GM12878 (cell line): ENCODE measurements around the gene TNFRSF1B. TPM values are rescaled to one million over a fixed set of nuclear protein-coding genes. Genes with fewer than 3 reads are reported as not detected.

Experiments used
- ATAC-seq: fragments of 200-7000 bp; cut with Tn5 transposase; 3 replicates; pipeline ENCODE4 v1.9.1; 2020; ENCODE audit warnings: mild to moderate bottlenecking, moderate library complexity
- BruUV-seq: library from RNA; stranded (reverse); fragments of 400-500 nt; replicated peaks from 2 replicates; lab custom pipeline; 2021; lab: Mats Ljungman, UMichigan
- CTCF ChIA-PET: fragments of 300-600 bp; sonication (Branson Sonifier 250); formaldehyde crosslinking; extraction: SDS; loops from one replicate; lab custom pipeline; 2021; ENCODE audit warnings: inconsistent platforms; lab: Yijun Ruan, JAX
- POLR2A ChIA-PET: fragments of 350-600 bp; formaldehyde crosslinking; extraction: SDS; loops from one replicate; lab custom pipeline; 2021; ENCODE audit warnings: inconsistent platforms; lab: Charles Lee
- RAD21 ChIA-PET: fragments of 300-600 bp; sonication (Branson Sonifier 250); formaldehyde crosslinking; loops from one replicate; lab custom pipeline; 2023; ENCODE audit warnings: antibody characterized with exemption; ENCODE audit not compliant: unreplicated experiment; lab: Charles Lee
- SMC1A ChIA-PET: fragments of 300-600 bp; sonication (Branson Sonifier 250); formaldehyde crosslinking; loops from one replicate; lab custom pipeline; 2023; ENCODE audit not compliant: unreplicated experiment, uncharacterized antibody; lab: Charles Lee
- DNase-seq: peaks from one replicate; pipeline ENCODE4 v3.0.0-alpha.2; 2011; ENCODE audit warnings: low read depth, low spot score
- FAIRE-seq: peaks from 3 replicates; lab custom pipeline; 2011; peaks lifted over from hg19 to GRCh38; lab: Jason Lieb, UNC
- H2AFZ ChIP-seq: 2 replicates; pipeline ENCODE4 v1.6.0; 2011; ENCODE audit warnings: low read depth, low read length, control low read depth; ENCODE audit not compliant: control insufficient read depth
- H3K27ac ChIP-seq: 2 replicates; pipeline ENCODE4 v1.5.1; 2011; ENCODE audit warnings: control low read depth; ENCODE audit not compliant: control insufficient read depth, insufficient read depth
- H3K27me3 ChIP-seq, 2 experiments: replicated peaks in 1 of 2; 2 replicates each; pipeline versions ENCODE4 v1.6.0 to v1.6.1; 2011; ENCODE audit warnings: low read length in 1 of 2; ENCODE audit not compliant: control insufficient read depth in 2 of 2, insufficient read depth in 2 of 2
- H3K36me3 ChIP-seq, 2 experiments: 2 replicates each; pipeline ENCODE4 v1.5.1; 2011; ENCODE audit warnings: low read length in 1 of 2; ENCODE audit not compliant: control insufficient read depth in 2 of 2, insufficient read depth in 2 of 2
- H3K4me1 ChIP-seq: 2 replicates; pipeline ENCODE4 v1.6.1; 2011; ENCODE audit warnings: mild to moderate bottlenecking, low read length, moderate library complexity, mixed read lengths; ENCODE audit not compliant: control insufficient read depth, insufficient read depth
- H3K4me2 ChIP-seq: 2 replicates; pipeline ENCODE4 v1.6.0; 2011; ENCODE audit warnings: control low read depth; ENCODE audit not compliant: control insufficient read depth, insufficient read depth
- H3K4me3 ChIP-seq: fragments of 200-600 bp; sonication (generic); 2 replicates; pipeline ENCODE4 v1.5.1; 2016
- H3K79me2 ChIP-seq: 2 replicates; pipeline ENCODE4 v1.6.0; 2011; ENCODE audit warnings: low read length; ENCODE audit not compliant: control insufficient read depth, insufficient read depth
- H3K9ac ChIP-seq: 2 replicates; pipeline ENCODE4 v1.8.0; 2011; ENCODE audit warnings: low read length, control low read depth, mixed read lengths; ENCODE audit not compliant: control insufficient read depth, insufficient read depth
- H3K9me3 ChIP-seq: replicated peaks from 3 replicates; pipeline ENCODE4 v1.5.1; 2011; ENCODE audit warnings: mild to moderate bottlenecking, low read length; ENCODE audit not compliant: control insufficient read depth, insufficient read depth
- H4K20me1 ChIP-seq: 2 replicates; pipeline ENCODE4 v1.6.0; 2011; ENCODE audit not compliant: control insufficient read depth, insufficient read depth
- CHD1 ChIP-seq: IDR thresholded peaks from 2 replicates; pipeline ENCODE4 v1.6.1; 2012; ENCODE audit warnings: low read depth, low read length, improper control_type of control experiment
- FOXK2 ChIP-seq: fragments of 450-650 bp; IDR thresholded peaks from 2 replicates; pipeline ENCODE4 v1.6.1; 2017; ENCODE audit warnings: mild to moderate bottlenecking, moderate library complexity
- POLR2AphosphoS5 ChIP-seq: IDR thresholded peaks from 2 replicates; pipeline ENCODE4 v1.6.1; 2011; ENCODE audit warnings: mild to moderate bottlenecking, low read length, inconsistent platforms
- RELB ChIP-seq: fragments of 450-650 bp; IDR thresholded peaks from 2 replicates; pipeline ENCODE4 v1.6.1; 2017; ENCODE audit warnings: low read depth, mild to moderate bottlenecking, moderate library complexity
- SUPT20H ChIP-seq: IDR thresholded peaks from 2 replicates; pipeline ENCODE4 v1.6.1; 2011; ENCODE audit warnings: low read depth, mild to moderate bottlenecking, low read length, moderate library complexity, borderline replicate concordance; ENCODE audit not compliant: control insufficient read depth
- ZBTB11 ChIP-seq: fragments of 450-650 bp; formaldehyde crosslinking; IDR thresholded peaks from 2 replicates; pipeline ENCODE4 v1.5.0; 2022; ENCODE audit warnings: mild to moderate bottlenecking, missing genetic modification characterization
- ZNF24 ChIP-seq: fragments of 450-650 bp; IDR thresholded peaks from 2 replicates; pipeline ENCODE4 v1.6.1; 2017; ENCODE audit warnings: antibody characterized with exemption, mild to moderate bottlenecking
- WGBS: methylation state at CpG from one replicate; pipeline ENCODE4 v1.1.6; 2016; ENCODE audit warnings: low lambda C conversion rate; ENCODE audit not compliant: insufficient replicate concordance, insufficient coverage; ENCODE audit errors: missing lambda C conversion rate; 5-methylcytosine and 5-hydroxymethylcytosine counted together
- in situ Hi-C: fragments of 300-500 bp; cut with MboI; formaldehyde crosslinking; loops from 9 replicates; pipeline ENCODE4 v1.14.3; 2018; ENCODE audit warnings: mixed read lengths
- intact Hi-C: fragments of 100-400 bp; cut with micrococcal nuclease; formaldehyde crosslinking; loops from one replicate; pipeline ENCODE4 v1.14.2; 2022; ENCODE audit not compliant: unreplicated experiment
- polyA plus RNA-seq, 11 experiments: library from polyadenylated mRNA; depleted of rRNA in 4 of 11; unstranded in 6 of 11; stranded (reverse) in 5 of 11; fragments of >200 nt; fragmentation: Nextera tagmentation in 4 of 11; fragmentation: Illumina TruSeq in 1 of 11; extraction: Ambion mirVana in 4 of 11; extraction: Trizol in 1 of 11; gene quantifications; 1 replicate in 1 of 11; 2 replicates in 10 of 11; pipeline versions ENCODE4 v1.2.1 to v1.2.3, GENCODE V29; 2011 to 2016; ENCODE audit warnings: inconsistent platforms in 2 of 11, missing spikeins in 2 of 11, low read depth in 1 of 11
- total RNA-seq, 4 experiments: library from RNA; depleted of rRNA in 3 of 4; stranded (reverse); fragments of >200 nt in 3 of 4; fragmentation: Illumina TruSeq in 1 of 4; extraction: Trizol in 1 of 4; gene quantifications; 2 replicates each; pipeline versions ENCODE4 v1.2.1 to v1.2.3, GENCODE V29; 2013 to 2021

Gene TNFRSF1B
- total and polyA plus RNA-seq, 10 of the 15 experiments (the other 5 are each of a cell fraction or from before 2014, with no cell fraction given): 10.1 to 87.2 (median 37.3) TPM

- Histone ChIP-seq H3K4me3 (no peak overlapping the region), H3K27ac (peak overlapping the region; percentile 84), H3K9ac (no peak overlapping the region; the same call in 1 of the 2 replicates), H3K79me2 (no peaks in the 10 kb centered on the region), H3K4me1 (peaks cover 76% of the 10 kb centered on the region), H3K36me3 (no peaks in the 10 kb centered on the region), H3K27me3 (no peaks in the 10 kb centered on the region), H3K9me3 (no peaks in the 10 kb centered on the region), H2AFZ (no peak overlapping the region), H3K4me2 (peak overlapping the region; percentile 75), H4K20me1 (no peaks in the 10 kb centered on the region)
- WGBS: 100% methylated on average over 2 of the region's 2 CpGs
- ATAC-seq (no peak), DNase-seq (no peak), FAIRE-seq (no peak)
- ChIA-PET CTCF (interaction anchor here (1.4 to 6.9 kb wide), 5 partner anchors 11 to 57 kb away, joined by 4 to 47 read pairs (median 6); no protein-coding TSS in a partner anchor), POLR2A (interaction anchor here (1.3 to 11.6 kb wide), 5 partner anchors 10 to 241 kb away, joined by 3 to 166 read pairs (median 35); no protein-coding TSS in a partner anchor), RAD21 (interaction anchor here (2.1 to 12.5 kb wide), 5 partner anchors 10 to 50 kb away, joined by 7 to 119 read pairs (median 116); partner anchors contain the start of gene TNFRSF1B), SMC1A (interaction anchor here (1.0 to 19.3 kb wide), 6 partner anchors 12 to 72 kb away, joined by 3 to 347 read pairs (median 12); partner anchors contain the start of gene TNFRSF1B)
- intact Hi-C loops: no loop called here
- TF ChIP-seq POLR2AphosphoS5 (no peak), ZNF24 (peak; percentile 94), ZBTB11 (CRISPR knock-in tag) (no peak), FOXK2 (no peak), RELB (no peak), CHD1 (0 out of 2 replicates have a peak, but pooled peaks have one; percentile 7), SUPT20H (no peak)
- BruUV-seq: no TSS peak
- in situ Hi-C loops: loop anchor here (25.0 kb wide), 1 partner anchor 1586 kb away; no protein-coding TSS in a partner anchor
Measured at GRCh38 chr1:12151465-12151864, 15.3 kb upstream of the TNFRSF1B start.
